HTR-8/SVneo (cell line): ENCODE results near the gene CDH10.
A peak's percentile ranks its signal among the peaks of the same experiment; 100 is the strongest.

Experiments
- DNase-seq: peaks from one replicate; pipeline ENCODE4 v3.0.0; 2011; ENCODE audit warnings: low spot score, mixed read lengths; ENCODE audit not compliant: insufficient read length
- FAIRE-seq: peaks from 2 replicates; lab custom pipeline; 2011; peaks lifted over from hg19 to GRCh38; lab: Jason Lieb, UNC

Gene CDH10

GRCh38 chr5:24492229-24492628, 152.5 kb downstream of the CDH10 start:
- FAIRE-seq: no peak
- DNase-seq: no peak

GRCh38 chr5:24491490-24491889, 153.3 kb downstream of the CDH10 start:
- no peak for DNase-seq

GRCh38 chr5:24487368-24488229, 157.2 kb downstream of the CDH10 start:
- FAIRE-seq: no peak
- DNase-seq: no peak

More at GRCh38 chr5:24491490-24491889, 153.3 kb downstream of the CDH10 start:
- FAIRE-seq: peak; percentile 49

- FAIRE-seq: no peak
- DNase-seq: no peak
These were observed 163.8 kb downstream of the CDH10 start for GRCh38 chr5:24480952-24481351.

- DNase-seq: no peak
- no peak for FAIRE-seq
These were observed 166.8 kb downstream of the CDH10 start for GRCh38 chr5:24477958-24478357.

GRCh38 chr5:24475101-24475500, 169.7 kb downstream of the CDH10 start:
- no peak for DNase-seq
- no peak for FAIRE-seq

- DNase-seq: no peak
- FAIRE-seq: no peak
These were observed 170.1 kb downstream of the CDH10 start for GRCh38 chr5:24474685-24475084.

- FAIRE-seq: no peak
- no peak for DNase-seq
These were observed 172.3 kb downstream of the CDH10 start for GRCh38 chr5:24472518-24472917.

- DNase-seq: no peak
- peak; percentile 74 for FAIRE-seq
These were observed 200.4 kb downstream of the CDH10 start for GRCh38 chr5:24444414-24444813.

- FAIRE-seq: no peak
These were observed 205.3 kb downstream of the CDH10 start for GRCh38 chr5:24439465-24439864.

More at GRCh38 chr5:24439465-24439864, 205.3 kb downstream of the CDH10 start:
- DNase-seq: no peak
